IMR-90 (cell line): ENCODE measurements around the gene SYNGR1.

Source experiments
- CEBPB ChIP-seq: IDR thresholded peaks from 2 replicates; pipeline ENCODE4 v1.6.1; 2012; ENCODE audit warnings: low read depth, low read length, improper control_type of control experiment
- POLR2A ChIP-seq: IDR thresholded peaks from 2 replicates; pipeline ENCODE4 v1.6.1; 2012; ENCODE audit warnings: mild to moderate bottlenecking, low read depth, low read length
- RAD21 ChIP-seq: IDR thresholded peaks from 2 replicates; pipeline ENCODE4 v1.6.1; 2012; ENCODE audit warnings: low read length, improper control_type of control experiment
- RFX5 ChIP-seq: IDR thresholded peaks from 2 replicates; pipeline ENCODE4 v1.8.0; 2012; ENCODE audit warnings: low read depth, mild to moderate bottlenecking, low read length, moderate library complexity
- SMC3 ChIP-seq: fragments of 150-350 bp; IDR thresholded peaks from 2 replicates; pipeline ENCODE4 v1.6.1; 2016; ENCODE audit warnings: low read depth, mild to moderate bottlenecking, antibody characterized with exemption, low read length, moderate library complexity
- TF ChIP-seq, protein P1 (sequence below): conservative IDR thresholded peaks from 2 replicates; pipeline ENCODE4 v1.5.1; 2012; ENCODE audit warnings: mild to moderate bottlenecking, low read depth, low read length, improper control_type of control experiment

DNA sequence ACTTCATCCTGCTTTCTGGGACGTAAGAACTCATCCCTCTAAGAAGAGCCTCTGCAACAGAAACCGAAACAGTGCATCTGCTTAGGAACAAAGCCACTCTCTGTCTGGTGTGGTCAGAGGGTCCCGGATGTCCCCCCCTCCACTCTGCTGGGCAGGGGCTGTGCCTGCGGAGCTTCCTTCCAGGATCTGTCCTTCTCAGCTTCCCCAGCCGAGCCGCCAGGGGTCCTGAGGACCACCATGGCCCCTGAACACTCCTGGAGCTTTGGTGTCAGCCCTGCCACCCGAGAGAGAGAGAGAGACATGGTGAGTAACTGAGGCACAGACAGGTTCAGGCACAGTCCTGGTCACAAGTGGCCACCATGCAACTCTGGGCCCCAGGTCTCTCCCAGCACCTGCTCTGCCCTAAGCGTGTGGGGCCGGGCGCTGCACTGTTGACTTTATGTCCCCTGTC is 82.6 kb downstream of the SYNGR1 start:
- TF ChIP-seq RFX5, result no peak
- TF ChIP-seq, protein P1, sequence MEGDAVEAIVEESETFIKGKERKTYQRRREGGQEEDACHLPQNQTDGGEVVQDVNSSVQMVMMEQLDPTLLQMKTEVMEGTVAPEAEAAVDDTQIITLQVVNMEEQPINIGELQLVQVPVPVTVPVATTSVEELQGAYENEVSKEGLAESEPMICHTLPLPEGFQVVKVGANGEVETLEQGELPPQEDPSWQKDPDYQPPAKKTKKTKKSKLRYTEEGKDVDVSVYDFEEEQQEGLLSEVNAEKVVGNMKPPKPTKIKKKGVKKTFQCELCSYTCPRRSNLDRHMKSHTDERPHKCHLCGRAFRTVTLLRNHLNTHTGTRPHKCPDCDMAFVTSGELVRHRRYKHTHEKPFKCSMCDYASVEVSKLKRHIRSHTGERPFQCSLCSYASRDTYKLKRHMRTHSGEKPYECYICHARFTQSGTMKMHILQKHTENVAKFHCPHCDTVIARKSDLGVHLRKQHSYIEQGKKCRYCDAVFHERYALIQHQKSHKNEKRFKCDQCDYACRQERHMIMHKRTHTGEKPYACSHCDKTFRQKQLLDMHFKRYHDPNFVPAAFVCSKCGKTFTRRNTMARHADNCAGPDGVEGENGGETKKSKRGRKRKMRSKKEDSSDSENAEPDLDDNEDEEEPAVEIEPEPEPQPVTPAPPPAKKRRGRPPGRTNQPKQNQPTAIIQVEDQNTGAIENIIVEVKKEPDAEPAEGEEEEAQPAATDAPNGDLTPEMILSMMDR, result no peak
- TF ChIP-seq POLR2A, result no peak
- no peak for TF ChIP-seq CEBPB
- TF ChIP-seq RAD21, result no peak
- no peak for TF ChIP-seq SMC3
